HCT116 (cell line): ENCODE results near the gene RTN4RL1. TPM values are rescaled to one million over a fixed set of nuclear protein-coding genes. Genes with fewer than 3 reads are reported as not detected.

Experiments used
- ATAC-seq: fragments of 200-7000 bp; cut with Tn5 transposase; 2 replicates; pipeline ENCODE4 v1.9.1; 2020; ENCODE audit warnings: mild to moderate bottlenecking, moderate library complexity
- BruUV-seq: library from RNA; stranded (reverse); fragments of 400-500 nt; replicated peaks from 2 replicates; lab custom pipeline; 2021; lab: Mats Ljungman, UMichigan
- CTCF ChIA-PET: fragments of 300-600 bp; sonication (Branson Sonifier 250); formaldehyde crosslinking; loops from one replicate; lab custom pipeline; 2021; ENCODE audit warnings: antibody characterized with exemption; lab: Charles Lee
- POLR2A ChIA-PET: fragments of 300-600, 350-600 bp; sonication (Branson Sonifier 250); formaldehyde crosslinking; loops from one replicate; lab custom pipeline; 2021; ENCODE audit warnings: antibody characterized with exemption; lab: Charles Lee
- RAD21 ChIA-PET, 2 experiments: fragments of 300-600 bp; sonication (Branson Sonifier 250); formaldehyde crosslinking; loops; one replicate each; lab custom pipeline; 2023; ENCODE audit warnings: low total read pairs in 2 of 2; ENCODE audit not compliant: uncharacterized antibody in 2 of 2, unreplicated experiment in 2 of 2, low non-redundant PET in 1 of 2; lab: Charles Lee
- DNase-seq: peaks from one replicate; pipeline ENCODE4 v3.0.0-alpha.2; 2010; ENCODE audit warnings: low read depth, low spot score
- H2AFZ ChIP-seq: fragments of 200-600 bp; shearing (Covaris generic), sonication (generic); 2 replicates; pipeline ENCODE4 v1.6.1; 2017; ENCODE audit warnings: low read depth, mixed run types, mixed read lengths, antibody characterized with exemption, low read length; ENCODE audit not compliant: poor library complexity, severe bottlenecking
- H3K27ac ChIP-seq: 2 replicates; pipeline ENCODE4 v1.5.1; 2012; ENCODE audit warnings: low read depth, low read length
- H3K27me3 ChIP-seq: fragments of 200-600 bp; sonication (generic); 2 replicates; pipeline ENCODE4 v1.6.1; 2016; ENCODE audit warnings: mixed run types, low read length, mixed read lengths; ENCODE audit not compliant: insufficient read depth
- H3K36me3 ChIP-seq, 2 experiments: fragments of 200-500 bp in 1 of 2; fragments of 200-600 bp in 1 of 2; sonication (Bioruptor generic) in 1 of 2; sonication (generic) in 1 of 2; 2 replicates each; pipeline versions ENCODE4 v1.5.1 to v1.6.1; 2014 to 2016; ENCODE audit warnings: low read length in 2 of 2, inconsistent platforms in 1 of 2, mixed read lengths in 1 of 2, mixed run types in 1 of 2; ENCODE audit not compliant: insufficient read depth in 2 of 2, control insufficient read depth in 1 of 2
- H3K4me1 ChIP-seq, 2 experiments: fragments of 200-600 bp in 1 of 2; sonication (generic) in 1 of 2; 2 replicates each; pipeline versions ENCODE4 v1.5.1 to v1.6.1; 2012 to 2017; ENCODE audit warnings: low read length in 2 of 2, inconsistent platforms in 1 of 2, mild to moderate bottlenecking in 1 of 2, mixed read lengths in 1 of 2, mixed run types in 1 of 2, moderate library complexity in 1 of 2; ENCODE audit not compliant: insufficient read depth in 2 of 2, control insufficient read depth in 1 of 2
- H3K4me2 ChIP-seq: fragments of 200-600 bp; sonication (generic); 2 replicates; pipeline ENCODE4 v1.6.1; 2017; ENCODE audit warnings: mixed run types, low read length, mixed read lengths
- H3K4me3 ChIP-seq, 2 experiments: fragments of 200-600 bp in 1 of 2; sonication (generic) in 1 of 2; replicated peaks in 1 of 2; 2 replicates each; pipeline ENCODE4 v1.5.1; 2011 to 2016; ENCODE audit warnings: low read length in 2 of 2, control low read depth in 1 of 2, low read depth in 1 of 2, mild to moderate bottlenecking in 1 of 2, mixed read lengths in 1 of 2, mixed run types in 1 of 2
- H3K79me2 ChIP-seq: fragments of 200-600 bp; sonication (generic); 2 replicates; pipeline ENCODE4 v1.6.1; 2017; ENCODE audit warnings: mild to moderate bottlenecking, mixed run types, low read length, moderate library complexity, mixed read lengths; ENCODE audit not compliant: insufficient read depth
- H3K9ac ChIP-seq: fragments of 200-600 bp; sonication (generic); 2 replicates; pipeline ENCODE4 v1.6.1; 2016; ENCODE audit warnings: low read length, mixed read lengths
- H3K9me2 ChIP-seq: fragments of 200-600 bp; sonication (generic), shearing (Covaris generic); 2 replicates; pipeline ENCODE4 v1.6.1; 2017; ENCODE audit warnings: mixed run types, mild to moderate bottlenecking, moderate library complexity; ENCODE audit not compliant: insufficient read depth
- H3K9me3 ChIP-seq, 2 experiments: fragments of 200-500 bp in 1 of 2; fragments of 200-600 bp in 1 of 2; sonication (Bioruptor generic) in 1 of 2; sonication (generic) in 1 of 2; 2 replicates each; pipeline ENCODE4 v1.6.1; 2014 to 2017; ENCODE audit warnings: low read length in 2 of 2, mixed read lengths in 2 of 2, inconsistent platforms in 1 of 2, low read depth in 1 of 2, mild to moderate bottlenecking in 1 of 2, mixed run types in 1 of 2, moderate library complexity in 1 of 2; ENCODE audit not compliant: control insufficient read depth in 1 of 2, insufficient read depth in 1 of 2
- H4K20me1 ChIP-seq: fragments of 200-600 bp; sonication (generic), shearing (Covaris generic); 2 replicates; pipeline ENCODE4 v1.6.1; 2017; ENCODE audit warnings: mixed run types, mild to moderate bottlenecking, moderate library complexity; ENCODE audit not compliant: insufficient read depth
- CBX3 ChIP-seq: IDR thresholded peaks from 2 replicates; pipeline ENCODE4 v1.6.1; 2012; ENCODE audit warnings: low read depth
- JUND ChIP-seq: IDR thresholded peaks from 2 replicates; pipeline ENCODE4 v1.6.1; 2012
- RAD21 ChIP-seq: IDR thresholded peaks from 2 replicates; pipeline ENCODE4 v1.6.1; 2012; ENCODE audit warnings: low read depth, mild to moderate bottlenecking
- SP1 ChIP-seq: IDR thresholded peaks from 2 replicates; pipeline ENCODE4 v1.6.1; 2012; ENCODE audit warnings: low read depth
- TCF7L2 ChIP-seq: IDR thresholded peaks from 2 replicates; pipeline ENCODE4 v1.7.0; 2011; ENCODE audit warnings: borderline replicate concordance, inconsistent platforms; ENCODE audit not compliant: insufficient read depth, insufficient read length; ENCODE audit errors: extremely low read depth
- ZFX ChIP-seq: fragments of 450-650 bp; IDR thresholded peaks from 2 replicates; pipeline ENCODE4 v1.6.1; 2017
- intact Hi-C: fragments of 100-400 bp; cut with micrococcal nuclease; formaldehyde crosslinking; loops from 2 replicates; pipeline ENCODE4 v1.10.0; 2022
- total RNA-seq: library from RNA; stranded (reverse); gene quantifications from one replicate; pipeline ENCODE4 v1.2.1, GENCODE V29; 2021; ENCODE audit not compliant: unreplicated experiment
- TF ChIP-seq, protein P1 (sequence below), 3 experiments: fragments of 200-600 bp in 1 of 3; sonication (generic) in 1 of 3; IDR thresholded peaks in 2 of 3; conservative IDR thresholded peaks in 1 of 3; 2 replicates each; pipeline ENCODE4 v1.5.1; 2012 to 2017; ENCODE audit warnings: low read depth in 2 of 3, low read length in 2 of 3, antibody characterized with exemption in 1 of 3, borderline replicate concordance in 1 of 3, control low read depth in 1 of 3, mild to moderate bottlenecking in 1 of 3, mixed read lengths in 1 of 3, mixed run types in 1 of 3, moderate library complexity in 1 of 3; ENCODE audit not compliant: insufficient read depth in 1 of 3
- TF ChIP-seq, protein P2 (sequence below): IDR thresholded peaks from 2 replicates; pipeline ENCODE4 v1.6.1; 2012; ENCODE audit warnings: low read depth
- TF ChIP-seq, protein P3 (sequence below): IDR thresholded peaks from 2 replicates; pipeline ENCODE4 v1.6.1; 2012

Gene RTN4RL1
- total RNA-seq, 1 experiment from 2014 or later = 3.7 TPM

DNA sequence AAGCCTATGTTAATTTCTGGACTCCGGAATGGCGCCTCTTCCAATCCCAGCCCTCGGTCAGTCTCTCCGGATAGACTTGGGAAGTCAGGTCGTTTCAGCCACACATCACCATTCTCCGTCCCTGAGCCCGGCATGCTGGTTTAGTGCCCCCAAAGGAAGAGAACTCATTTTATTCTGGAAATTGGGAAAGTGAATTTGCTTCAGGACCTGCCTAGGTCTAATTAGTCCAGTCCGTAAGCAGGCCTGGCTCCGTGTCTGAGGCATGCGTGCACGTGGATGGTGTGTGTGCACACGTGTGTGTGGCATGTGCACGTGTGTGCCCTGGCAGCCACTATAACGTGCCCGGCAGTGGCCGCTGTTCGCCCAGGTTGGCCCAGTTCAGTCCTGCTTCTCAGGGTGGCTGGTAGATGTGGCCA is 117.9 kb downstream of the RTN4RL1 start (continued):
- TF ChIP-seq, protein P1, sequence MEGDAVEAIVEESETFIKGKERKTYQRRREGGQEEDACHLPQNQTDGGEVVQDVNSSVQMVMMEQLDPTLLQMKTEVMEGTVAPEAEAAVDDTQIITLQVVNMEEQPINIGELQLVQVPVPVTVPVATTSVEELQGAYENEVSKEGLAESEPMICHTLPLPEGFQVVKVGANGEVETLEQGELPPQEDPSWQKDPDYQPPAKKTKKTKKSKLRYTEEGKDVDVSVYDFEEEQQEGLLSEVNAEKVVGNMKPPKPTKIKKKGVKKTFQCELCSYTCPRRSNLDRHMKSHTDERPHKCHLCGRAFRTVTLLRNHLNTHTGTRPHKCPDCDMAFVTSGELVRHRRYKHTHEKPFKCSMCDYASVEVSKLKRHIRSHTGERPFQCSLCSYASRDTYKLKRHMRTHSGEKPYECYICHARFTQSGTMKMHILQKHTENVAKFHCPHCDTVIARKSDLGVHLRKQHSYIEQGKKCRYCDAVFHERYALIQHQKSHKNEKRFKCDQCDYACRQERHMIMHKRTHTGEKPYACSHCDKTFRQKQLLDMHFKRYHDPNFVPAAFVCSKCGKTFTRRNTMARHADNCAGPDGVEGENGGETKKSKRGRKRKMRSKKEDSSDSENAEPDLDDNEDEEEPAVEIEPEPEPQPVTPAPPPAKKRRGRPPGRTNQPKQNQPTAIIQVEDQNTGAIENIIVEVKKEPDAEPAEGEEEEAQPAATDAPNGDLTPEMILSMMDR (IDR thresholded peaks at IDR 0.05 in 2 of 3, conservative IDR thresholded peaks at IDR 0.05 in 1 of 3; ENCODE audit: borderline replicate concordance in 1 of 3, insufficient read depth in 1 of 3, low read depth in 2 of 3, low read length in 2 of 3) = no peak
- no peak for TF ChIP-seq ZFX
- TF ChIP-seq CBX3 = no peak
- TF ChIP-seq TCF7L2 = no peak
- no peak for TF ChIP-seq JUND
- TF ChIP-seq, protein P2, sequence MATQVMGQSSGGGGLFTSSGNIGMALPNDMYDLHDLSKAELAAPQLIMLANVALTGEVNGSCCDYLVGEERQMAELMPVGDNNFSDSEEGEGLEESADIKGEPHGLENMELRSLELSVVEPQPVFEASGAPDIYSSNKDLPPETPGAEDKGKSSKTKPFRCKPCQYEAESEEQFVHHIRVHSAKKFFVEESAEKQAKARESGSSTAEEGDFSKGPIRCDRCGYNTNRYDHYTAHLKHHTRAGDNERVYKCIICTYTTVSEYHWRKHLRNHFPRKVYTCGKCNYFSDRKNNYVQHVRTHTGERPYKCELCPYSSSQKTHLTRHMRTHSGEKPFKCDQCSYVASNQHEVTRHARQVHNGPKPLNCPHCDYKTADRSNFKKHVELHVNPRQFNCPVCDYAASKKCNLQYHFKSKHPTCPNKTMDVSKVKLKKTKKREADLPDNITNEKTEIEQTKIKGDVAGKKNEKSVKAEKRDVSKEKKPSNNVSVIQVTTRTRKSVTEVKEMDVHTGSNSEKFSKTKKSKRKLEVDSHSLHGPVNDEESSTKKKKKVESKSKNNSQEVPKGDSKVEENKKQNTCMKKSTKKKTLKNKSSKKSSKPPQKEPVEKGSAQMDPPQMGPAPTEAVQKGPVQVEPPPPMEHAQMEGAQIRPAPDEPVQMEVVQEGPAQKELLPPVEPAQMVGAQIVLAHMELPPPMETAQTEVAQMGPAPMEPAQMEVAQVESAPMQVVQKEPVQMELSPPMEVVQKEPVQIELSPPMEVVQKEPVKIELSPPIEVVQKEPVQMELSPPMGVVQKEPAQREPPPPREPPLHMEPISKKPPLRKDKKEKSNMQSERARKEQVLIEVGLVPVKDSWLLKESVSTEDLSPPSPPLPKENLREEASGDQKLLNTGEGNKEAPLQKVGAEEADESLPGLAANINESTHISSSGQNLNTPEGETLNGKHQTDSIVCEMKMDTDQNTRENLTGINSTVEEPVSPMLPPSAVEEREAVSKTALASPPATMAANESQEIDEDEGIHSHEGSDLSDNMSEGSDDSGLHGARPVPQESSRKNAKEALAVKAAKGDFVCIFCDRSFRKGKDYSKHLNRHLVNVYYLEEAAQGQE = no peak
- TF ChIP-seq, protein P3, sequence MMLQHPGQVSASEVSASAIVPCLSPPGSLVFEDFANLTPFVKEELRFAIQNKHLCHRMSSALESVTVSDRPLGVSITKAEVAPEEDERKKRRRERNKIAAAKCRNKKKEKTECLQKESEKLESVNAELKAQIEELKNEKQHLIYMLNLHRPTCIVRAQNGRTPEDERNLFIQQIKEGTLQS = no peak
- TF ChIP-seq RAD21 = no peak
- no peak for TF ChIP-seq SP1

DNA sequence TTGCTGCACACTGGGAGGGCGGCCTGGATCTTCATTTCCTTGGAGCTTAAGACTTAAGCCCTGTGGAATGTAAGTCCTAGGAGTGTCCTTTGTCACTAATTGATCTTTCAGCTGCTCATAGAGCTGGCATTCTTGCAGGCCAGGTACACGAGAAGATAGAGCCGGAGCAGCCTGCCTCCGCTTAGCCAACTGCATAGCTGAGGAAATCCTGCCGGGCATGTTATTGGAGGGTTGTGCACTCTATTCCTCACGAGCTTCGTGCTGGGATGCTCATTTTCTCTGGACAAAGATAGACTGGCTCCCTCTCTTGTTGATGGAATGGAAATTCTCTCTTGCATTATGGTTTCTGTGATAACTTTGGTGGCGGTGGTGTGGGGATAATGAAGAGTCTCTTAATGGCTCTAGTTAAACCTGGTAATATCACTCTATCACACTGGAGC is 118.5 kb downstream of the RTN4RL1 start:
- Histone ChIP-seq H3K4me1 (no peaks in the 10 kb centered on the region; a peak in 1 of 4 replicates), H3K79me2 (no peaks in the 10 kb centered on the region), H3K4me2 (no peak overlapping the region), H3K27ac (no peak overlapping the region), H3K9ac (no peak overlapping the region), H3K9me3 (no peaks in the 10 kb centered on the region), H3K36me3 (no peaks in the 10 kb centered on the region), H3K9me2 (no peaks in the 10 kb centered on the region), H2AFZ (no peak overlapping the region), H3K27me3 (peaks cover 18% of the 10 kb centered on the region), H3K4me3 (no peak overlapping the region), H4K20me1 (no peaks in the 10 kb centered on the region)
- ATAC-seq (no peak), DNase-seq (no peak)
- TF ChIP-seq, protein P2 = no peak
- TF ChIP-seq, protein P1 (IDR thresholded peaks at IDR 0.05 in 2 of 3, conservative IDR thresholded peaks at IDR 0.05 in 1 of 3; ENCODE audit: borderline replicate concordance in 1 of 3, insufficient read depth in 1 of 3, low read depth in 2 of 3, low read length in 2 of 3) = no peak
- no peak for TF ChIP-seq JUND
- peak; percentile 12; the same call in 1 of the 2 replicates for TF ChIP-seq RAD21
- ChIA-PET POLR2A (no interaction called here), RAD21 (no interaction called here), CTCF (interaction anchor here (0.8 to 1.5 kb wide), 3 partner anchors 119 to 338 kb away, joined by 3 to 5 read pairs (median 4); no protein-coding TSS in a partner anchor)
- intact Hi-C loops = no loop called here
- no TSS peak for BruUV-seq
